Measurements from ENCODE around the gene SLC12A2.

The SLC12A2 gene

DNA sequence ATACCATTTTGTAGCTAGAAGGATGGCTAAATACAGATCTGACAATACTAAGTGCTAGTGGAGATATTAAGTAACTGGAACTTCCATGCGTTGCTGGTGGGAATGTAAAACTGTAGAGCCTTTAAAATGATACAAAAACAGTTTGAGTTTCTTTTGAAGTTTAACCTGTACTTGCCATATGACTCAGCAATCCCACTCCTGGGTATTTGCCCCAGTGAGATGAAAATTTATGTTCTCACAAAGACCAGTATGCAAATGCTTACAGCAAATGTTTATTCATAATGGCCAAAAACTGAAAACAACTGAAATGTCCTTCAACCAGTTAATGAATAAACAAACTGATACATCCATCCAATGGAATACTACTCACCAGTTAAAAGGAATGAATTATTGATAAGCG lies 137.3 kb downstream of the SLC12A2 start:
- Histone ChIP-seq H3K4me1 (ENCODE audit: control insufficient read depth, insufficient read depth, low read length, unreplicated experiment) (peaks cover 4% of the 10 kb centered on the region), H2AFZ (ENCODE audit: low read length, unreplicated experiment) (no peak overlapping the region), H3K4me3 (ENCODE audit: low read depth, low read length) (no peak overlapping the region), H3K79me2 (ENCODE audit: control insufficient read depth, insufficient read depth, low read length, unreplicated experiment) (no peaks in the 10 kb centered on the region), H3K27me3 (ENCODE audit: insufficient read depth, low read length) (no peaks in the 10 kb centered on the region), H3K36me3 (ENCODE audit: insufficient read depth, low read length) (no peaks in the 10 kb centered on the region), H3K27ac (ENCODE audit: low read depth, low read length) (no peak overlapping the region)

GRCh38 chr5:128224336-128224735 lies 140.8 kb downstream of the SLC12A2 start:
- Histone ChIP-seq H3K4me1 (ENCODE audit: control insufficient read depth, insufficient read depth, low read length, unreplicated experiment) (peaks cover 18% of the 10 kb centered on the region), H3K79me2 (ENCODE audit: control insufficient read depth, insufficient read depth, low read length, unreplicated experiment) (no peaks in the 10 kb centered on the region), H3K27ac (ENCODE audit: low read depth, low read length) (no peak overlapping the region), H3K27me3 (ENCODE audit: insufficient read depth, low read length) (no peaks in the 10 kb centered on the region), H3K36me3 (ENCODE audit: insufficient read depth, low read length) (no peaks in the 10 kb centered on the region), H3K4me3 (ENCODE audit: low read depth, low read length) (no peak overlapping the region), H2AFZ (ENCODE audit: low read length, unreplicated experiment) (no peak overlapping the region)

DNA sequence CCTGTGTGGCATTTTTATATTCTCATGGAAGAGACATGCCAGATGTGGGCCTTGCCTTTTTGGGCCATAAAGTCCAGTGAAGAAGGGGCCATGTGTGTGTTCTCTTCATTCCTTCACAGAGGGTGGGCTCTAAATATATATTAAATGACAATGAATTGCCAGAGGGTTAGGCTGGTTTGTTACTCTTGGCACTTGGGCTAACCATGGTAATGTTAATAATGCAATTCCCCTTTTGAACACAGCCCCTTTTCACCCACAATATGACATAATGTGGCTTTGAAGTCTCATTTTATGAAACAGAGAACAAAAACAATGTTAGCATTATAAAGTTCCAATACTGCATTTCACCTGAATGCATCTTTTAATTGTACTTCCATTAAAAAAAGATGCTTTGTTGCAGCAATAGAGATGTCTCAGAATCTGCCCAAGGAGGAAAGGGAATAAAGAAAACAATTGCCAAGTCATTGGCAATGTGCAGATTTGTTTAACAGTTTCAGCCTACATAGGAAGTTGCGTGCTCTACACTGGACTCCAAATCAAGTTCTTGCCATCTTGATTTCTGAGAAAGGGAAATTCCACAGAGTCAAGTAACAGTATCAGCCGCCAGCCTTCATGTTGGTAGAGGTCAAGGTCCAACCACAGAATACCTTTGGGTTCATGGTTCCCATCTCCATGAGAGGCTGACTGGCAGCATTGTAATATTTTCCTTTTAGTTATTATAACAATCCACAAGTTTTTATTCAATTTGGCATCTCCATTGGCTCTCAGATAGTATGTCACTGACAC lies 141.9 kb downstream of the SLC12A2 start:
- Histone ChIP-seq H3K27me3 (ENCODE audit: insufficient read depth, low read length) (no peaks in the 10 kb centered on the region), H3K36me3 (ENCODE audit: insufficient read depth, low read length) (no peaks in the 10 kb centered on the region), H2AFZ (ENCODE audit: low read length, unreplicated experiment) (no peak overlapping the region), H3K4me3 (ENCODE audit: low read depth, low read length) (no peak overlapping the region), H3K4me1 (ENCODE audit: control insufficient read depth, insufficient read depth, low read length, unreplicated experiment) (peaks cover 18% of the 10 kb centered on the region), H3K27ac (ENCODE audit: low read depth, low read length) (no peak overlapping the region), H3K79me2 (ENCODE audit: control insufficient read depth, insufficient read depth, low read length, unreplicated experiment) (no peaks in the 10 kb centered on the region)

DNA sequence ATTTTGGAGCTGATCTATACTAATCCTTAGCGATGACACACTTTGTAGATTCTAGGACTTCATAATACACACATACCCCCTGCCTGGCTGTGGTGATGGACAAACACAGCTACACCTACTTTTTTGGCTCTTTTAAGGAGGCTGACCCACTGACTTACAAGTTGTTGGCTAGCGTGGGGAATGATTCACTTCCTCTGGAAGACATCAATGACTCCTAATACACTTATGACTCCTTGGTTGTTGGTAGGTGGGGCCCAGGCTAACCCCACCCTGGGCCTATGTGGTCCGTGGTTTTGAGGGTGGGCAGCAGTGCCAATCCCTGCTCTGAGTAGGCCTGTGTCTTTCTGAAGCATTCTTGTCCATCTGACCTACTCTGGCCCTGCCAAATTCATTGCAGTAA lies 144.4 kb downstream of the SLC12A2 start:
- H3K36me3 ChIP-seq (ENCODE audit: insufficient read depth, low read length): no peaks in the 10 kb centered on the region
- H3K79me2 ChIP-seq (ENCODE audit: control insufficient read depth, insufficient read depth, low read length, unreplicated experiment): no peaks in the 10 kb centered on the region
- peak overlapping the region; percentile 37; the same call in 1 of the 2 replicates for H3K27ac ChIP-seq (ENCODE audit: low read depth, low read length)
- no peaks in the 10 kb centered on the region for H3K27me3 ChIP-seq (ENCODE audit: insufficient read depth, low read length)
- H3K4me3 ChIP-seq (ENCODE audit: low read depth, low read length): no peak overlapping the region
- H2AFZ ChIP-seq (ENCODE audit: low read length, unreplicated experiment): no peak overlapping the region
- H3K4me1 ChIP-seq (ENCODE audit: control insufficient read depth, insufficient read depth, low read length, unreplicated experiment): peaks cover 18% of the 10 kb centered on the region

DNA sequence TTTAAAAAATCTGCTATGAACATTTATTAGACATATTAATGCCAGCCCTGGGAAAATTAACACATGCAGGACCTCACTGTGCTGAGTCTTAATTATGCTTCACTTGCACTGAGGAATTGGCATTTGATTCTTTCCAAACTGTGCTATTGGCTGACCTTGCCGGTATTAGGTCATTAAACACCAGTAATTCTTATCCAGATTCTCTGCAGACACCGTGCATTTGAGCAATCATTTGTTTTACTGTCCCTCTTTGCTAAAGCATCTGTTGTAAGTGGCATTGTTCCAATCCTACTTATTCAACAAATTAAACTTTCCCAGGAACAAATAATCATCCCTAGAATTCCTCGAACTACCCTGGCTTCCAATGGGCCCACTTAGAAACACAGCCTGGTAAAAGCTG lies 145.0 kb downstream of the SLC12A2 start:
- no peak overlapping the region for H2AFZ ChIP-seq (ENCODE audit: low read length, unreplicated experiment)
- no peaks in the 10 kb centered on the region for H3K27me3 ChIP-seq (ENCODE audit: insufficient read depth, low read length)
- no peaks in the 10 kb centered on the region for H3K36me3 ChIP-seq (ENCODE audit: insufficient read depth, low read length)
- peaks cover 18% of the 10 kb centered on the region for H3K4me1 ChIP-seq (ENCODE audit: control insufficient read depth, insufficient read depth, low read length, unreplicated experiment)
- H3K4me3 ChIP-seq (ENCODE audit: low read depth, low read length): no peak overlapping the region
- H3K27ac ChIP-seq (ENCODE audit: low read depth, low read length): peak overlapping the region; percentile 37; the same call in 1 of the 2 replicates
- no peaks in the 10 kb centered on the region for H3K79me2 ChIP-seq (ENCODE audit: control insufficient read depth, insufficient read depth, low read length, unreplicated experiment)

- Histone ChIP-seq H3K79me2 (ENCODE audit: control insufficient read depth, insufficient read depth, low read length, unreplicated experiment) (no peaks in the 10 kb centered on the region), H3K36me3 (ENCODE audit: insufficient read depth, low read length) (no peaks in the 10 kb centered on the region), H2AFZ (ENCODE audit: low read length, unreplicated experiment) (no peak overlapping the region), H3K27ac (ENCODE audit: low read depth, low read length) (no peak overlapping the region), H3K27me3 (ENCODE audit: insufficient read depth, low read length) (no peaks in the 10 kb centered on the region), H3K4me3 (ENCODE audit: low read depth, low read length) (no peak overlapping the region), H3K4me1 (ENCODE audit: control insufficient read depth, insufficient read depth, low read length, unreplicated experiment) (no peaks in the 10 kb centered on the region)
These were observed 151.5 kb downstream of the SLC12A2 start for GRCh38 chr5:128234928-128235641.

GRCh38 chr5:128236334-128236733 lies 152.8 kb downstream of the SLC12A2 start:
- Histone ChIP-seq H3K79me2 (ENCODE audit: control insufficient read depth, insufficient read depth, low read length, unreplicated experiment) (no peaks in the 10 kb centered on the region), H3K27ac (ENCODE audit: low read depth, low read length) (no peak overlapping the region), H3K4me3 (ENCODE audit: low read depth, low read length) (no peak overlapping the region), H2AFZ (ENCODE audit: low read length, unreplicated experiment) (no peak overlapping the region), H3K36me3 (ENCODE audit: insufficient read depth, low read length) (no peaks in the 10 kb centered on the region), H3K27me3 (ENCODE audit: insufficient read depth, low read length) (no peaks in the 10 kb centered on the region), H3K4me1 (ENCODE audit: control insufficient read depth, insufficient read depth, low read length, unreplicated experiment) (peaks cover 5% of the 10 kb centered on the region)

- Histone ChIP-seq H3K4me1 (ENCODE audit: control insufficient read depth, insufficient read depth, low read length, unreplicated experiment) (peaks cover 11% of the 10 kb centered on the region), H3K79me2 (ENCODE audit: control insufficient read depth, insufficient read depth, low read length, unreplicated experiment) (no peaks in the 10 kb centered on the region), H2AFZ (ENCODE audit: low read length, unreplicated experiment) (no peak overlapping the region), H3K4me3 (ENCODE audit: low read depth, low read length) (no peak overlapping the region), H3K27ac (ENCODE audit: low read depth, low read length) (no peak overlapping the region), H3K36me3 (ENCODE audit: insufficient read depth, low read length) (no peaks in the 10 kb centered on the region), H3K27me3 (ENCODE audit: insufficient read depth, low read length) (no peaks in the 10 kb centered on the region)
These were observed 153.4 kb downstream of the SLC12A2 start for GRCh38 chr5:128237000-128237399.

GRCh38 chr5:128237546-128237945 lies 154.0 kb downstream of the SLC12A2 start:
- H3K79me2 ChIP-seq (ENCODE audit: control insufficient read depth, insufficient read depth, low read length, unreplicated experiment): no peaks in the 10 kb centered on the region
- no peaks in the 10 kb centered on the region for H3K36me3 ChIP-seq (ENCODE audit: insufficient read depth, low read length)
- no peak overlapping the region for H3K27ac ChIP-seq (ENCODE audit: low read depth, low read length)
- H3K4me1 ChIP-seq (ENCODE audit: control insufficient read depth, insufficient read depth, low read length, unreplicated experiment): peaks cover 12% of the 10 kb centered on the region
- no peaks in the 10 kb centered on the region for H3K27me3 ChIP-seq (ENCODE audit: insufficient read depth, low read length)
- H3K4me3 ChIP-seq (ENCODE audit: low read depth, low read length): no peak overlapping the region
- no peak overlapping the region for H2AFZ ChIP-seq (ENCODE audit: low read length, unreplicated experiment)
